Subcutaneous adipose tissue (tissue), 4 donors: ENCODE results near the gene PCSK1N. TPM values are rescaled to one million over a fixed set of nuclear protein-coding genes. Genes with fewer than 3 reads are reported as not detected.

ENCODE experiments used
- total RNA-seq, 4 donors: library from RNA; depleted of rRNA; stranded (reverse); fragments of >200 nt; gene quantifications; one replicate each; pipeline ENCODE4 v1.1.0, GENCODE V29; 2016
- TF ChIP-seq, protein P1 (sequence below): fragments of 450-650 bp; IDR thresholded peaks from one replicate; pipeline ENCODE4 v1.5.1; 2016; ENCODE audit warnings: low read depth, mild to moderate bottlenecking, control low read depth, antibody characterized with exemption, moderate library complexity

Gene PCSK1N
- total RNA-seq, 4 donors from 2014 or later = 0.44 TPM; not detected in 3

DNA sequence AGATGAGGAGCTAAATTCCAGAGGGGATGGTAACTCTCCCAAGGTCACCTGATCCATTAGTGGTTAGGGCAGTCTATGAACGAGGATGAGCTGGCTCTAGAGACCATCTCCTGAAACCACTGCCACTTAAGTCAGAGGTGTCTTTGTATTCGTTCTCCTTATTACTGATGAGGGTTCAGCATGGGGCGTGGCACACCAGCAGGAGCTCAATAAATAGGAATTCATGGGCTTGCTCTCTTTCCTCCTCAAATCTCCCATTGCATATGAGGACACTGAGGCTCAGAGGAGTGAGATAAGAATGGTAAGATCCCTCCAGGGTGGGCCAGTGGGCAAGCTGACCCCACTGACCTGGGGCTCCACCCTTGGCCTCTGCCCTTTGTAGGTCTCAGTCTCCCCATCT, 50.7 kb downstream of the PCSK1N start:
- TF ChIP-seq, protein P1, sequence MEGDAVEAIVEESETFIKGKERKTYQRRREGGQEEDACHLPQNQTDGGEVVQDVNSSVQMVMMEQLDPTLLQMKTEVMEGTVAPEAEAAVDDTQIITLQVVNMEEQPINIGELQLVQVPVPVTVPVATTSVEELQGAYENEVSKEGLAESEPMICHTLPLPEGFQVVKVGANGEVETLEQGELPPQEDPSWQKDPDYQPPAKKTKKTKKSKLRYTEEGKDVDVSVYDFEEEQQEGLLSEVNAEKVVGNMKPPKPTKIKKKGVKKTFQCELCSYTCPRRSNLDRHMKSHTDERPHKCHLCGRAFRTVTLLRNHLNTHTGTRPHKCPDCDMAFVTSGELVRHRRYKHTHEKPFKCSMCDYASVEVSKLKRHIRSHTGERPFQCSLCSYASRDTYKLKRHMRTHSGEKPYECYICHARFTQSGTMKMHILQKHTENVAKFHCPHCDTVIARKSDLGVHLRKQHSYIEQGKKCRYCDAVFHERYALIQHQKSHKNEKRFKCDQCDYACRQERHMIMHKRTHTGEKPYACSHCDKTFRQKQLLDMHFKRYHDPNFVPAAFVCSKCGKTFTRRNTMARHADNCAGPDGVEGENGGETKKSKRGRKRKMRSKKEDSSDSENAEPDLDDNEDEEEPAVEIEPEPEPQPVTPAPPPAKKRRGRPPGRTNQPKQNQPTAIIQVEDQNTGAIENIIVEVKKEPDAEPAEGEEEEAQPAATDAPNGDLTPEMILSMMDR = no peak

DNA sequence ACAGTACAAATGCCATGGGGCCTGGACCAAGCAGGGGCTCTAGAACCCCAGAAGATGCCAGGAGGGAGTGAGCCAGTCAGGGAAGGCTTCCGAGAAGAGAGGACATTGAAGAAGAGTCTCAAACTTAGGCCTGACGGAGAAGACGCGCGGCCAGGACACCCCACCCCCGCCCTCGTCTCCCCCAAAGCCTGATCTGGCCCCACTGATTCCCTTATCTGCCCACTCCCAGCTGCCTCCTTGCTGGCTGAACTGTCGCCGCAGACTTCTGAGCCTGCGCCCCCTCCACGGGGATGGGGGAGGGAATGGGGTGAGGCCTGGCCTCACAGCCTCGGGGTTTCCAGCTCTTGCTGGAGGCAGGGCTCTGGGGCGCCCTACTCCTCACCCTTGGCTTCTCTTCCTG, 52.6 kb downstream of the PCSK1N start:
- TF ChIP-seq, protein P1 = no peak

DNA sequence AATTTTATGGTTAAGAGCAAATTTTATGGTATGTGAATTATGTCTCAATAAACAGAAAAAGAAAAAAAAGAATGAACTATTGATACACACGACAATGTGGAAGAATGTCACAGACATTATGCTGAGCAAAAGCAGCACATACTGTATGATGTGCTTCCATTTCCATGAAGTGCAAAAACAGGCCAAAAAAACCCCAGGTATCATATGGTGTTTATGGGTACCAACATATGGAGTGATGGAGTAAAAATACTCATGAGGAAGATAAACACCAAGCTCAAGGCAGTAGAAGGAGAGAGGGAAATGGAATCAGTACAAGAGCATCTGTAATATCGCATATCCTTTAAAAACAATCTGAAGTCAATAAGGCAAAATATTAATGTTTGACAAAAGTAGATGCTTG, 53.2 kb downstream of the PCSK1N start:
- TF ChIP-seq, protein P1 = no peak

DNA sequence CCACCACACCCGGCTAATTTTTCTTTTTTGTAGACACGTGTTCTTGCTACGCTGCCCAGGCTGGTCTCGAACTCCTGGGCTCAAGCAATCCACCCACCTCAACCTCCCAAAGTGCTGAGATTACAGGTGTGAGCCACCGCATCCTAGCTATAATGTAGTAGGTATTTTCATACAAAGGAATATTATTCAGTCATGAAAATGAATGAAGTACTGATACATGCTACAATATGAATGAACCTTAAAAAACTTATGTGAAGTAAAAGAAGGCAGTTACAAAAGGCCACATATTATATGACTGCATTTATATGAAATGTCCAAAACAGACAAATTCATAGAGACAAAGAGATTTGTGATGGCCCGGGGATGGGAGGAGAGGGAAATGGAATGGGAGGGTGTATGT, 53.7 kb downstream of the PCSK1N start:
- TF ChIP-seq, protein P1 = no peak

Other genes with a start within 250 kb of the PCSK1N start
- 100 to 1,000 TPM in 3 of 4 donors, 10 to 100 TPM in 1; 71.9 to 119 (median 105) TPM for gene WDR13, start 238.1 kb downstream of the PCSK1N start, total RNA-seq
- gene WAS, start 151.8 kb downstream of the PCSK1N start, total RNA-seq = 10 to 100 TPM in 3 of 4 donors, 1 to 10 TPM in 1; 7.9 to 27.9 (median 13.8) TPM
- 10 to 100 TPM in 1 of 4 donors, 1 to 10 TPM in 3; 2.7 to 15.4 (median 6.0) TPM for gene SUV39H1, start 138.9 kb downstream of the PCSK1N start, total RNA-seq
- gene GLOD5, start 73.9 kb downstream of the PCSK1N start, total RNA-seq = not detected
- gene GATA1, start 49.0 kb downstream of the PCSK1N start, total RNA-seq = under 1 TPM in 2 of 4 donors, not detected in 2; 0.34 to 0.44 TPM
- gene HDAC6, start 33.5 kb downstream of the PCSK1N start, total RNA-seq = 10 to 100 TPM; 24.9 to 74.6 (median 59.8) TPM
- gene ERAS, start 9.1 kb downstream of the PCSK1N start, total RNA-seq = not detected
- 10 to 100 TPM; 14.3 to 27.3 (median 22.9) TPM for gene TIMM17B, start 62.2 kb upstream of the PCSK1N start, total RNA-seq
- gene PQBP1, start 62.3 kb upstream of the PCSK1N start, total RNA-seq = 10 to 100 TPM; 41.9 to 53.9 (median 44.3) TPM
- 10 to 100 TPM in 2 of 4 donors, 1 to 10 TPM in 2; 6.6 to 13.9 (median 10.0) TPM for gene SLC35A2, start 76.0 kb upstream of the PCSK1N start, total RNA-seq
- 10 to 100 TPM in 1 of 4 donors, 1 to 10 TPM in 3; 3.4 to 11.7 (median 5.5) TPM for gene PIM2, start 83.4 kb upstream of the PCSK1N start, total RNA-seq
- gene OTUD5, start 122.0 kb upstream of the PCSK1N start, total RNA-seq = 10 to 100 TPM; 24.0 to 47.5 (median 29.9) TPM
- gene KCND1, start 136.2 kb upstream of the PCSK1N start, total RNA-seq = 1 to 10 TPM in 2 of 4 donors, under 1 TPM in 2; 0.49 to 1.7 (median 1.1) TPM
- 10 to 100 TPM; 20.7 to 46.3 (median 33.4) TPM for gene GRIPAP1, start 166.7 kb upstream of the PCSK1N start, total RNA-seq
- 100 to 1,000 TPM in 1 of 4 donors, 10 to 100 TPM in 3; 50.9 to 148 (median 72.8) TPM for gene TFE3, start 207.7 kb upstream of the PCSK1N start, total RNA-seq
- 1 to 10 TPM in 2 of 4 donors, under 1 TPM in 2; 0.44 to 3.1 (median 1.2) TPM for gene CCDC120, start 223.4 kb upstream of the PCSK1N start, total RNA-seq
- gene PRAF2, start 238.4 kb upstream of the PCSK1N start, total RNA-seq = 10 to 100 TPM in 2 of 4 donors, 1 to 10 TPM in 2; 5.1 to 10.6 (median 9.0) TPM
- 100 to 1,000 TPM in 2 of 4 donors, 10 to 100 TPM in 2; 84.5 to 138 (median 115) TPM for gene WDR45, start 244.3 kb upstream of the PCSK1N start, total RNA-seq